Measurements from ENCODE around the gene CCDC126.

DNA sequence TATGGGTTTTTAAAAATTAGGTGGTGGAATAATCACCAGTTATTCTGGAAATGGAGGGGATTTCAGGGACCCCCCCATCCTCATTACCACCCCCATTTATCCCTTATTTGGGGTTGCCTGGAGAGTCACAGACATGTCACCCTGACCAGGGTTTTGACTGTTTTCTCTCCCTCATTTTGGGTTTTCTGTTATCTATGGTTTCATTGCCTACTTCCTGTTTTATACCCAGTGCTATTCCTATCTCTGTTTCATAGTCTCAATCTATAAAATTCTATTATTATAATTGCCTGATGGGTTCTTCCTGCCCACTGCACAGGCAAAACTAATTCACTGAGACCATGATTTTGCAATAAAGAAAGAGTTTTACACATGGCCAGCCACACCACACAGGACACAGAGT is 66.9 kb downstream of the CCDC126 start:
- TF ChIP-seq EZH2 (IDR thresholded peaks at IDR 0.05; ENCODE audit: insufficient read depth, poor library complexity, severe bottlenecking) = no peak
- no peak for TF ChIP-seq EZH2phosphoT487 (IDR thresholded peaks at IDR 0.05; ENCODE audit: insufficient read depth, low read depth)
